ENCODE data around the gene CENPX.

- TF ChIP-seq POLR2A (IDR thresholded peaks at IDR 0.05; ENCODE audit: low read depth, low read length) (no peak), TAF1 (IDR thresholded peaks at IDR 0.05; ENCODE audit: borderline replicate concordance, low read depth, low read length) (no peak), POLR2AphosphoS5 (IDR thresholded peaks at IDR 0.05; ENCODE audit: low read depth, low read length) (no peak)
Observed at GRCh38 chr17:82070611-82071010, 47.9 kb upstream of the CENPX start.
